ENCODE data around the gene ARRB2. TPM values are rescaled to one million over a fixed set of nuclear protein-coding genes. Genes with fewer than 3 reads are reported as not detected.
"Not testable (repeated sequence)": the region's sequence is repeated elsewhere in the genome, so short reads cannot be mapped to it uniquely, and the experiment has no call there.

The ARRB2 gene
- total and polyA plus RNA-seq, 2 donors from 2014 or later, result 32.8 to 63.1 TPM

GRCh38 chr17:4675791-4676190, 34.6 kb upstream of the ARRB2 start:
- intact Hi-C loops (cut with DNase I), result no loop called here
- H3K9me3 ChIP-seq (ENCODE audit: control insufficient read depth in 2 of 3, insufficient read depth in 1 of 3, low read length in 3 of 3), result no peaks in the 10 kb centered on the region
- H3K9ac ChIP-seq (ENCODE audit: low read length in 3 of 3), result no peak overlapping the region
- DNase-seq (no peak), FAIRE-seq (no peak)
- no peak for TF ChIP-seq CTCF (IDR thresholded peaks at IDR 0.05; ENCODE audit: borderline replicate concordance, extremely low read depth, insufficient read depth)
- H3K4me3 ChIP-seq (ENCODE audit: low read length in 3 of 3), result no peak overlapping the region
- H3K4me1 ChIP-seq (ENCODE audit: control insufficient read depth in 2 of 3, insufficient read depth in 2 of 3, low read depth in 1 of 3, low read length in 3 of 3), result no peaks in the 10 kb centered on the region
- H3K27me3 ChIP-seq (ENCODE audit: control insufficient read depth, insufficient read depth, low read length), result no peaks in the 10 kb centered on the region
- H3K36me3 ChIP-seq (ENCODE audit: control insufficient read depth in 2 of 3, insufficient read depth in 3 of 3, low read length in 3 of 3), result peaks cover 0 to 39% (median 28%) of the 10 kb centered on the region in 3 donors
- no peak overlapping the region for H3K27ac ChIP-seq (ENCODE audit: low read depth in 2 of 2, low read length in 2 of 2)

GRCh38 chr17:4676791-4677190, 33.6 kb upstream of the ARRB2 start:
- no peak for FAIRE-seq
- H3K4me3 ChIP-seq (ENCODE audit: low read length in 3 of 3), result no peak overlapping the region
- no peak for DNase-seq
- H3K4me1 ChIP-seq (ENCODE audit: control insufficient read depth in 2 of 3, insufficient read depth in 2 of 3, low read depth in 1 of 3, low read length in 3 of 3), result no peaks in the 10 kb centered on the region
- intact Hi-C loops (cut with DNase I), result no loop called here
- no peaks in the 10 kb centered on the region for H3K9me3 ChIP-seq (ENCODE audit: control insufficient read depth in 2 of 3, insufficient read depth in 1 of 3, low read length in 3 of 3)
- no peaks in the 10 kb centered on the region for H3K27me3 ChIP-seq (ENCODE audit: control insufficient read depth, insufficient read depth, low read length)
- no peak overlapping the region for H3K9ac ChIP-seq (ENCODE audit: low read length in 3 of 3)
- TF ChIP-seq CTCF (IDR thresholded peaks at IDR 0.05; ENCODE audit: borderline replicate concordance, extremely low read depth, insufficient read depth), result no peak
- no peak overlapping the region for H3K27ac ChIP-seq (ENCODE audit: low read depth in 2 of 2, low read length in 2 of 2)
- H3K36me3 ChIP-seq (ENCODE audit: control insufficient read depth in 2 of 3, insufficient read depth in 3 of 3, low read length in 3 of 3), result peaks cover 0 to 35% (median 32%) of the 10 kb centered on the region in 3 donors

GRCh38 chr17:4678448-4679026, 31.9 kb upstream of the ARRB2 start:
- intact Hi-C loops (cut with DNase I), result no loop called here
- Histone ChIP-seq H3K36me3 (ENCODE audit: control insufficient read depth in 2 of 3, insufficient read depth in 3 of 3, low read length in 3 of 3) (peaks cover 2 to 41% (median 33%) of the 10 kb centered on the region in 3 donors), H3K27ac (ENCODE audit: low read depth in 2 of 2, low read length in 2 of 2) (no peak overlapping the region), H3K4me1 (ENCODE audit: control insufficient read depth in 2 of 3, insufficient read depth in 2 of 3, low read depth in 1 of 3, low read length in 3 of 3) (no peaks in the 10 kb centered on the region), H3K9me3 (ENCODE audit: control insufficient read depth in 2 of 3, insufficient read depth in 1 of 3, low read length in 3 of 3) (no peaks in the 10 kb centered on the region), H3K27me3 (ENCODE audit: control insufficient read depth, insufficient read depth, low read length) (no peaks in the 10 kb centered on the region), H3K4me3 (ENCODE audit: low read length in 3 of 3) (no peak overlapping the region), H3K9ac (ENCODE audit: low read length in 3 of 3) (no peak overlapping the region)
- no peak for TF ChIP-seq CTCF (IDR thresholded peaks at IDR 0.05; ENCODE audit: borderline replicate concordance, extremely low read depth, insufficient read depth)
- DNase-seq (no peak), FAIRE-seq (no peak)

- H3K27ac ChIP-seq (ENCODE audit: low read depth in 2 of 2, low read length in 2 of 2), result no peak overlapping the region
- no peak for DNase-seq
- no peak for TF ChIP-seq CTCF (IDR thresholded peaks at IDR 0.05; ENCODE audit: borderline replicate concordance, extremely low read depth, insufficient read depth)
- H3K36me3 ChIP-seq (ENCODE audit: control insufficient read depth in 2 of 3, insufficient read depth in 3 of 3, low read length in 3 of 3), result peaks cover 2 to 32% (median 26%) of the 10 kb centered on the region in 3 donors
- H3K27me3 ChIP-seq (ENCODE audit: control insufficient read depth, insufficient read depth, low read length), result no peaks in the 10 kb centered on the region
- no peak for FAIRE-seq
- H3K4me1 ChIP-seq (ENCODE audit: control insufficient read depth in 2 of 3, insufficient read depth in 2 of 3, low read depth in 1 of 3, low read length in 3 of 3), result no peaks in the 10 kb centered on the region
- no peak overlapping the region for H3K4me3 ChIP-seq (ENCODE audit: low read length in 3 of 3)
- H3K9ac ChIP-seq (ENCODE audit: low read length in 3 of 3), result no peak overlapping the region
- H3K9me3 ChIP-seq (ENCODE audit: control insufficient read depth in 2 of 3, insufficient read depth in 1 of 3, low read length in 3 of 3), result no peaks in the 10 kb centered on the region
- intact Hi-C loops (cut with DNase I), result no loop called here
Measured at GRCh38 chr17:4679658-4680057, 30.8 kb upstream of the ARRB2 start.

- FAIRE-seq; H3K4me1 ChIP-seq (ENCODE audit: control insufficient read depth in 2 of 3, insufficient read depth in 2 of 3, low read depth in 1 of 3, low read length in 3 of 3); intact Hi-C loops (cut with DNase I); H3K27ac ChIP-seq (ENCODE audit: low read depth in 2 of 2, low read length in 2 of 2); H3K27me3 ChIP-seq (ENCODE audit: control insufficient read depth, insufficient read depth, low read length); H3K4me3 ChIP-seq (ENCODE audit: low read length in 3 of 3); H3K9ac ChIP-seq (ENCODE audit: low read length in 3 of 3); H3K9me3 ChIP-seq (ENCODE audit: control insufficient read depth in 2 of 3, insufficient read depth in 1 of 3, low read length in 3 of 3); DNase-seq: not testable (repeated sequence)
- peaks cover 4 to 18% (median 17%) of the 10 kb centered on the region in 3 donors for H3K36me3 ChIP-seq (ENCODE audit: control insufficient read depth in 2 of 3, insufficient read depth in 3 of 3, low read length in 3 of 3)
Measured at GRCh38 chr17:4683739-4684138, 26.7 kb upstream of the ARRB2 start.
